ENCODE measurements around the gene TOPBP1.

- TF ChIP-seq CTCF (optimal IDR thresholded peaks at IDR 0.05 in 1 of 3, IDR thresholded peaks at IDR 0.05 in 1 of 3, conservative IDR thresholded peaks at IDR 0.05 in 1 of 3; ENCODE audit: extremely low read depth in 1 of 3, insufficient read depth in 2 of 3, low read length in 3 of 3) (no peak), EZH2 (IDR thresholded peaks at IDR 0.05; ENCODE audit: low read length) (no peak)
These were observed 99.4 kb downstream of the TOPBP1 start for GRCh38 chr3:133562376-133562775.
